HG03442 (cell line): ENCODE results near the gene BBS4.
"Not testable (repeated sequence)": the region's sequence is repeated elsewhere in the genome, so short reads cannot be mapped to it uniquely, and the experiment has no call there.

Source experiments
- ATAC-seq: cut with Tn5 transposase; IDR thresholded peaks from one replicate; pipeline ENCODE4 v1.9.1; 2021; ENCODE audit warnings: mild to moderate bottlenecking, moderate library complexity; ENCODE audit not compliant: unreplicated experiment

BBS4 gene

GRCh38 chr15:72698938-72699337 lies 12.9 kb downstream of the BBS4 start:
- no peak for ATAC-seq

DNA sequence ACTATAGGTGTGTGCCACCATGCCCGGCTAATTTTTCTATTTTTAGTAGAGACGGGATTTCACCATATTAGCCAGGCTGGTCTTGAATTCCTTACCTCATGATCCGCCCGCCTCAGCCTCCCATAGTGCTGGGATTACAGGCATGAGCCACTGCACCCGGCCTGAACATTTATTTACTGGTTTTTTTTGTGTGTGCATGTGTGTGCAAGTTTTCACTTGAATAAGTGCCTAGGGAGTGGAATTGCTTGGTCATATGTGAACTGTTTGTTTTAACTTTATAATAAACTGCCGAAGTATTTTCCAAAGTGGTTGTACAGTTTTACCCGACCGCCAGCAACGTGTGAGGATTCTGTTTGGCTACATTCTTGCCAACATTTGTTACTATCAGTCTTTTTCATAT lies 14.1 kb downstream of the BBS4 start:
- ATAC-seq: no peak

DNA sequence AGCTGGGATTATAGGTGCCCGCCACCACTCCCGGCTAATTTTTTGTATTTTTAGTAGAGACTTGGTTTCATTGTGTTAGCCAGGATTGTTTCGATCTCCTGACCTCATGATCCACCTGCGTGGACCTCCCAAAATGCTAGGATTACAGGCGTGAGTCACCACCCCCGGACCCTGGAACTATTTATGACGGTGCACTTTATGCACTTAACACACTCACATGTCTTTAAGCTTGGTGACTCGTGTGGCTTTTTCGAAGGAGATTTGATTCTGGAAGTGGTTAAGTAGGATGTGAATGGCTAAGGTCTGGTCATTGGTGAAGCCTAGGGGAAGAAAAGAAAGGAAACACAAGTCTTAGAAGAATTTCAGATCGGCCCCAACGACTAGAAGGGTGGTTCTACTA lies 20.3 kb downstream of the BBS4 start:
- no peak for ATAC-seq

DNA sequence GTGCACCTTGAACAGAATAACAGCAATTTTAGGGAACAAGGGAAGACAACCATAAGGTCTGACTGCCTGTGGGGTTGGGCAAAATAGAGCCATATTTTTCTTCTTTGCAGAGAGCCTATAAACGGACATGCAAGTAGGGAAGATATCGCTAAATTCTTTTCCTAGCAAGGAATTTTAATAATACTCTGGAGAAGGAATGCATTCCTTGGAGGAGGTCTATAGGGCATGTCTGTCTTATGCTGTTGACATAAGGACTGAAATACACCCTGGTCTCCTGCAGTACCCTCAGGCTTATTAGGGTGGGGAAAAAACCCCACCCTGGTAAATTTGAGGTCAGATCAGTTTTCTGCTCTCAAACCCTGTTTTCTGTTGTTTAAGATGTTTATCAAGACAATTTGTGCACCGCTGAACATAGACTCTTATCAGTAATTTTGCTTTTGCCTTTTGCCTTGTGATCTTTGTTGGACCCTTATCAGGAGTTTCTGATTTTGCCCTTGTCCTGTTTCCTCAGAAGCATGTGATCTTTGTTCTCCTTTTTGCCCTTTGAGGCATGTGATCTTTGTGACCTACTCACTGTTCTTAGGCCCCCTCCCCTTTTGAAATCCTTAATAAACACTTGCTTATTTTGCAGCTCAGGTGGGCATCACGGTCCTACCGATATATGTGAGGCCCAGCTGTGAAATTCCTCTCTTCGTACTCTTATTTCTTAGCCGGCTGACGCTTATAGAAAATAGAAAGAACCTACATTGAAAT lies 22.7 kb downstream of the BBS4 start:
- ATAC-seq: not testable (repeated sequence)

GRCh38 chr15:72722071-72722696 lies 36.2 kb downstream of the BBS4 start:
- ATAC-seq: no peak

- ATAC-seq: no peak
Measured at GRCh38 chr15:72724028-72724427, 38.0 kb downstream of the BBS4 start.

GRCh38 chr15:72725446-72725845 lies 39.4 kb downstream of the BBS4 start:
- ATAC-seq: no peak

DNA sequence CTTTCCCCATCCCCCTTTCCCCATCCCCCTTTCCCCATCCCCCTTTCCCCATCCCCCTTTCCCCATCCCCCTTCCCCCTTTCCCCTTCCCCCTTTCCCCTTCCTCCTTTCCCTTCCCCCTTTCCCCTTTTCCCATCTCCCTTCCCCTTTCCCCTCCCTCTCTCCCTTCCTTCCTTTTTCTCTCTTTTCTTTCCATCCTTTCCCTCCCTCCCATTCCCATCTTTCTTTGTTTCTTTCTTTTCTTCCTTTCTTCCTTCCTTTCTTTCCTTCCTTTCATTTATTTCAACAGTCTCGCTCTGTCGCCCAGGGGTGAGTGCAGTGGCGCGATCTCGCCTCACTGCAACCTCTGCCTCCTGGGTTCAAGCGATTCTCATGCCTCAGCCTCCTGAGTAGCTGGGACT lies 39.8 kb downstream of the BBS4 start:
- ATAC-seq: not testable (repeated sequence)

GRCh38 chr15:72727154-72727553 lies 41.1 kb downstream of the BBS4 start:
- no peak for ATAC-seq

- not testable (repeated sequence) for ATAC-seq
Measured at GRCh38 chr15:72728249-72728648, 42.2 kb downstream of the BBS4 start.

GRCh38 chr15:72728821-72729220 lies 42.8 kb downstream of the BBS4 start:
- ATAC-seq: no peak

GRCh38 chr15:72732086-72732485 lies 46.1 kb downstream of the BBS4 start:
- no peak for ATAC-seq

DNA sequence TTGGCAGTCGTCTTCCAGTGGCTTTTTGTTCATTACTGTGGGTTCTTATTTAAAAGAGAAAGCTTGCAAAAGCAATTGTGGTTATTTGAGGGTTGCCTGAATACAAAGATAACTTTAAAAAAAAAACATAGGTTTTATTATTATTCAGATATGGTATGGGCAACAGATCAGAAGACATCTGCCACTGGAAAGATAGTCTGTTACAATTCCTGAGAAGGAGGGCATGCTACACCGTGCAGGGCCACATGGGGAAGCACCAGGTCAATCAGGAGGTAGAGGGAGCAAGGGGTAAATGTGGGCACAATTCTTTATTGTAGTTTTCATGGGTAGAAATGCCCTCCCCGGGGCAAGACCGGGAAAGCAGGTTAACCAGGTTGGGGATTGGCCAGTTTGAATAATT lies 46.5 kb downstream of the BBS4 start:
- no peak for ATAC-seq

- no peak for ATAC-seq
Measured at GRCh38 chr15:72733941-72734738, 48.1 kb downstream of the BBS4 start.

DNA sequence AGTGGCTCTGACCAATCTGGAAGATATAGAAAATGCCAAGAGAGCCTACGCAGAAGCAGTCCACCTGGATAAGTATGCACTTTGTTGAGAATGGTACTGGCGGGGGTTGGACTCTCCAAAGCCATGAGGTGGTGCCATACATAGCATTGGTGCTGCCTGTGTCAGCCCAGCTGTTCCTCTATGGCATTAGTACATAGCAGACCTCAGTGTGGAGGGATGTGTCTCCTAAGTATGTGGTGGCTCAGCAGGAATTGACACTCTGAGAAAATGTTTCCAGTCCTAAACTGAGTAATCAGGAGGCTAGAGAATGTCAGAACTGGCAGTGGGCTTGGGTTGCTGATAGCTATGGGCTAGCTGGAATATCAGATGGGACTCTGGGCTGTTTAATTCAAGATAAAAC lies 49.1 kb downstream of the BBS4 start:
- ATAC-seq: no peak

DNA sequence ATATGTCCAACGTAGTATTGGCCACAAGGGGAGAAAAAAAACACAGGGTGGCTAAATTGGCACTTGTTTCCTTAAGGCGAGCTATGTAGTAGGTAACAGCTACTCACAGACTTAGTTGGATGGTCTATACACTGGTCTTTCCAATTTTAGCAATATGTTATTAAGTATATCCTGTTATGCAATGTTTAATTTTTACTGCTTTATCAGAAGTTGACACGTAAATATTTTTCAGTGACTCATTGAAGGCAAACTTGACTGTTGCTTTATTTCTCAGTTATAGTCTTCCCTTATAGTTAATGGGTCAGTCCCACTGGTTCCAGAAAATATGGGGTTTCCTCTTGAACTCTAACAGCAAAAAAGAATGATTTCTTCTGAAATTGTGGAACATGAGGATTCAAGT lies 51.1 kb downstream of the BBS4 start:
- no peak for ATAC-seq

DNA sequence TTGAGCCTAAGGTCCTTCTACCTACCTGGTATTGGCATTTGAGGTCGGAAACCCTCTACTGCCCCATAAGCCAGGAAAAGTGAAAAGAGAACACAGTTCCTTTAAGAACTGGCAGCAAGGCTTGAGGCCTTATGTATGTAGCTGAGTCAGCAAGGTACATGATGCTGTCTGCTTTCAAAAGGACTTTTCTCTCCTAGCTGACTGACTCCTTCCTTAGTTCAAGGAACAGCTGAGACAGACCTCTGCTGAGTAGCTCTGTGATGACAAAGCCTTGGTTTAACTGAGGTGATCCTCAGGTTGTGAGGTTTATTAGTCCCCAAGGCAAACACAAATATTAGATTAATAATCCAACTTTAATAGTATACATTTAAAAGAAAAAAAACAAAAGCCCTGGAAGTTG lies 51.7 kb downstream of the BBS4 start:
- no peak for ATAC-seq

DNA sequence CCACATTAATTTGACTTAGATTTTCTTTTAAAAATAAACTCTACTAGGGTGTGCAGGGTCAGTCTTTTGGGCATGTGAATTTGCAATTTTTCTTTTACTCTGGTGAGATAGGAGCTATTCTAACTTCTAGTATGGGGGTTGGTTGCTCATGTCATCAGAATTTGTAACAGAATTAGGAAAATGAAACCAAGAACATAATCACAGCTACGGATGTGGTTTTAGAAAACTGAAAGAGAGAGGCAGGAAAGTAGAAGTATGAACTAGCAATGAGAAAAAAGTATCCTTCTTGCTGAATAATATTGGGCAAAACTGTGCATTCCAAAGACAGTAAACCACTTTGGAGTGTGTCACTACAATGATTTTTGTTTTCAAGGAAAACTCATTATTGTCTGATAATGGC lies 54.2 kb downstream of the BBS4 start:
- ATAC-seq: no peak

- no peak for ATAC-seq
Measured at GRCh38 chr15:72749700-72750099, 63.7 kb downstream of the BBS4 start.

GRCh38 chr15:72751751-72752455 lies 65.9 kb downstream of the BBS4 start:
- ATAC-seq: no peak

DNA sequence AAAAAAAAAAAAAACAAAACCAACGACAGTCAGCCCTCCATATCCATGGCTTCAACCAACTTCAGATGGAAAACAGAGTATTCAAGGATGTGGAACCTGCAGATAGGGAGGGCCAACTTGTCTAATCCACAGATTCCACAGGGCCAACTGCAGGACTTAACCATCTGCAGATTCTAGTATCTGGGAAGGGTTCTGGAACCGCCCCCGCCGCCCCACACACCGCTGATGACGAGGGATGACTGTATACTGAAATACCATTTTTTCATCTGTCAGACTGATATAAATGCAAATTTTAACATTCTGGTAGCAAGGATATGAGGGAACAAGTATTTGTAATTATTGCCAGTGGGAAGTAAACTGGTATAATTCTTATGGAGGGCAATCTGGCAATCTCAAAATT lies 68.1 kb downstream of the BBS4 start:
- no peak for ATAC-seq
